Cardiac fibroblast (primary cell): ENCODE results near the gene FBXW4.

ENCODE experiments used
- DNase-seq, 2 donors: peaks; one replicate each; pipeline versions ENCODE4 v3.0.0 to v3.0.0-alpha.2; 2010; ENCODE audit warnings: low read depth in 2 of 2
- H3K4me3 ChIP-seq, 2 donors: replicated peaks in 1 of 2; 1 replicate in 1 of 2; 2 replicates in 1 of 2; pipeline ENCODE4 v1.5.1; 2011; ENCODE audit warnings: low read depth in 2 of 2, low read length in 2 of 2, mild to moderate bottlenecking in 2 of 2, moderate library complexity in 1 of 2
- TF ChIP-seq, protein P1 (sequence below): IDR thresholded peaks from one replicate; pipeline ENCODE4 v1.5.1; 2011; ENCODE audit warnings: low read depth, mild to moderate bottlenecking, low read length, inconsistent platforms

Gene FBXW4

DNA sequence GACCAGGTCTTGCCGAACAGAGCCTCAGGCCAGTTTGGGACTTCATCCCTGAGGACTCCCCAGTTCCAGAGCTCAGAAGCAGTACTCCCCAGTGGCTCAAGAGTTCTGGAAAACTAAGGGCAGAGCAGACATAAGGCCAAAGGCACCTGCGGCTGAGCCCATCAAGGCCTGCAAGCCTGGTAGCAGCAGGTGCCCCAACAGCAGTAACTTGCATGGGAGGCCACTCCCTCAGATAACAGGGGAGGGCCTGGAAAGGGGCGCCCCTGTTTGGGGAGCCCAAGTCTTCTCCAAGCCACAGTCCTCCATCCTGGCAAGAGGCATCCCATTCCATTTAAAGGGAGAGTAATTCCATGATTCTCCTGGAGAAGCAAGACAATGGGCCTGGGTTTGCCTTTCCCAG, 119.9 kb downstream of the FBXW4 start:
- DNase-seq, result no peak
- TF ChIP-seq, protein P1, sequence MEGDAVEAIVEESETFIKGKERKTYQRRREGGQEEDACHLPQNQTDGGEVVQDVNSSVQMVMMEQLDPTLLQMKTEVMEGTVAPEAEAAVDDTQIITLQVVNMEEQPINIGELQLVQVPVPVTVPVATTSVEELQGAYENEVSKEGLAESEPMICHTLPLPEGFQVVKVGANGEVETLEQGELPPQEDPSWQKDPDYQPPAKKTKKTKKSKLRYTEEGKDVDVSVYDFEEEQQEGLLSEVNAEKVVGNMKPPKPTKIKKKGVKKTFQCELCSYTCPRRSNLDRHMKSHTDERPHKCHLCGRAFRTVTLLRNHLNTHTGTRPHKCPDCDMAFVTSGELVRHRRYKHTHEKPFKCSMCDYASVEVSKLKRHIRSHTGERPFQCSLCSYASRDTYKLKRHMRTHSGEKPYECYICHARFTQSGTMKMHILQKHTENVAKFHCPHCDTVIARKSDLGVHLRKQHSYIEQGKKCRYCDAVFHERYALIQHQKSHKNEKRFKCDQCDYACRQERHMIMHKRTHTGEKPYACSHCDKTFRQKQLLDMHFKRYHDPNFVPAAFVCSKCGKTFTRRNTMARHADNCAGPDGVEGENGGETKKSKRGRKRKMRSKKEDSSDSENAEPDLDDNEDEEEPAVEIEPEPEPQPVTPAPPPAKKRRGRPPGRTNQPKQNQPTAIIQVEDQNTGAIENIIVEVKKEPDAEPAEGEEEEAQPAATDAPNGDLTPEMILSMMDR, result no peak
- no peak overlapping the region for H3K4me3 ChIP-seq

- TF ChIP-seq, protein P1, result no peak
- DNase-seq, result no peak
- H3K4me3 ChIP-seq, result no peak overlapping the region
These were observed 120.9 kb downstream of the FBXW4 start for GRCh38 chr10:101573885-101574753.

DNA sequence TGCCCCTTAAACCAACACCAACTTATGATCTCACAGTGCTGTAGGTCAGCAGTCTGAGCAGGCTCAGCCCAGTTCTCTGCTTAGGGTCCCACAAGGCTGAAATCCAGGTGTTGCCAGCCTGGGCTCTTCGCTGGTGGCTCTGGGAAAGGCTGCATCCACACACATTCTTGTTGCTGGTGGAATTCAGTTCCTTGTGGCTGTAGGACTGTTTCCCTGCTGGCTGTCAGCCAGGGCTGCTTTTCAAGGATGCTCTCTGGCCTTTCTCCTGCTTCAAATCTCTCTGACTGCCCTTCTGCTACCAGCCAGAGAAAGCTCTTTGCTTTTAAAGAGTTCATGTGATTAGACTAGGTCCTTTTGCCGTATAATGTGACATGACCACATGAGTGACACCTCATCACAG, 122.2 kb downstream of the FBXW4 start:
- no peak overlapping the region for H3K4me3 ChIP-seq
- TF ChIP-seq, protein P1, result no peak
- no peak for DNase-seq

DNA sequence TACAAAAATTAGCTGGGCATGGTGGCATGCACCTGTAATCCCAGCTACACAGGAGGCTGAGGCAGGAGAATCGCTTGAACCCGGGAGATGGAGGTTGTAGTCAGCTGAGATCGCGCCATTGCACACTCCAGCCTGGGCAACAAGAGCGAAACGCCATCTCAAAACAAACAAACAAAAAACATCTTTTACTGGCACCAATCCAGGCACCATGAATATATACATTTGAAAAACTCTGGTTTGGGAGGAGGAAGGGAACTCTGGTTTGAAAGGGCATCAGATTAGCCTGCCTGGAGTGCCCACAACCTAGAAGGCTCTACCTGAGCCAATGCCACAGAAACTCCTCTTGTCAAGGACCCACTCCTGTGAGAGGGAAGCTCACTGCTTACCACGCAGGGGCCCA, 122.8 kb downstream of the FBXW4 start:
- TF ChIP-seq, protein P1, result no peak
- H3K4me3 ChIP-seq, result no peak overlapping the region
- no peak for DNase-seq

DNA sequence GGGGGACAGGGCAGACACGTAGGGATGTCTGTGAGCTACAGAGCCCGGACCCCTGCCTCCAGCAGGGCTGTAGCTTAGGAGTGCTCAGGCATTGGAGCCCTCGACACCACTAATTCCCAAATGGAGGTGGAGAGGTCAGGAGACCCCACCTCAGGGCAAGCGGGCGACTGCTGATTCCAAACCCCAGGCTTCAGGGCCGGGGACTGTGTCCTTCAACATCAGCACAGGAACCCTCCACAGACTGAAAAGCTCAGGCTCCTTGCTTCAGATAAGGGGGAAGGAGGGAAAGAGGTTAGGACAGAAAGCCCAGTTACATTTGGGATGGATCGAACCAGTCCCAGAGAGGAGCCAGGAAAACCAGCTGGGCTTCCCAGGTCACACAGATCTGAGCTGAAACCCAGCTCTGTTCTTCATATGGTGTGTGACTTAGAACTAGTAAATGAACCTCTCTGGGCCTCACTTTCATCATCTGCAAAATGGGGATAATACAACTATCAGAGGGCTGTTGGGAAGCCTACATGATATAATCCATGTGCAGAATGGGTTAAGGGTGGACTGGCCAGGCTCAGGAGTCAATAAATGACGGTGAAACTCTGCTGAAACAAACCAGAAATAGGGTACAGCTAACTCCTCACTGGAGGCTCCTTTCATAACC, 123.6 kb downstream of the FBXW4 start:
- TF ChIP-seq, protein P1, result no peak
- no peak for DNase-seq
- H3K4me3 ChIP-seq, result no peak overlapping the region

DNA sequence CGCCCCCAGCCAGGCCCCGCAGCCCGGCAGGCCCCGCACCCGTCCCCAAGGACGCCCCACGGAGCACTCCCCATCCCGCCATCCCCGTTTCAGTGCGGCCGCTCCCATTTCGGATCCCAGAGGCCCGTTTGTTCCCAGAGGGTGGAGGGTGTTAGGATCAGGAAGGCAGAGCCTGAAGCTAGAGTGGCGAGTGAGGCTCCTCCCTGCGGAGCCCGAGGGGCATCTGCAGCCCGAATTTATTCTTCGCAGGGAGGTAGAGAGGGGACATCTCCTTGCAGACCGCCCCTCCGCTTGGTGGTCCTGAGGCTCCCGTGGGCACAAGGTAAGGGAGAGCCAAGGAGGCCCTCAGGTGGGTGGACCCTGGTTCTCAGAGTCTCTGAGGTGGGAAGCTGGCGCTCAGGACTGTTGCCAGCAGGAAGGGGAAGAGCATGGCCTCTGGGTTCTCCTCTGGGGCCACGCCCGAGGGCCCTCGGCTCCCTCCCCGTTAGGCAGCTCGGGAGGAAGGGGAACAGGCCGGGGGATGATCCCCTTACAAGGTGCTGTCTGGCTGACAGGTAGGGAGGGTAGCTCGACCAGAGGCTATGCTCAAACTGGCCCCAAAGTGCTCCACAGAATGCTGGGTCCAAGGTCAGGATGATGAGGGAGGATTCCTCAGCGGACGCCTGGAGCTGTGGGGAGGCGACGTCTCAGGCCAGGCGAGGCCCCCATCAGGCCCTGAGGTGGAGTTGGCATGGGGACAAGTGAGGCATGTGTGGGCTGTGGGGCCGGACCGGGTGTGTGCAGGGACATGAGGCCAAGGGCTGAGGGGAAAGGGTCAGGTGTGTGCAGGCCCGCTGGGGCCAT, 124.3 kb downstream of the FBXW4 start:
- DNase-seq, result no peak
- TF ChIP-seq, protein P1, result no peak
- H3K4me3 ChIP-seq, result peak overlapping the region; percentile 63 to 66
